ENCODE measurements around the gene PRR23E. TPM values are rescaled to one million over a fixed set of nuclear protein-coding genes. Genes with fewer than 3 reads are reported as not detected.

PRR23E gene
- total RNA-seq, 1 experiment from 2014 or later, result not detected

DNA sequence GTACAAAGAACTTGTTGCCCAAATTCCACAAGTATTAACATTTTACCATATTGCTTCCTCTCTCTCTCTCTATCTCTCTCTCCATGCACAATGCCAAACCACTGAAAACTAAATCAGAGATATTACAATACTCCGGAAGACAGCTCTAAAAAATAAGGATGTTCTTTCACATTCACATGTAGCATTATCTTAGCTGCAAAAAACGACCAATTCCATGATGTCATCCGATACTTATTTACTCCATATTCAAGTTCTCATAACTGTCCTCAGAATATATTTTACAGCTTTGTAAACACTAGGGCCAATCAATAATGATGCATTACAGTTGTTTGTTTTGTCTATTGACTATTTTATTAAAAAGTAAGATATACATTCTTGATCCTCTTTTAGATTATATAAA is 7.7 kb upstream of the PRR23E start:
- H3K27me3 Mint-ChIP-seq (ENCODE audit: insufficient read depth, unreplicated experiment), result peaks cover 5% of the 10 kb centered on the region
- no TSS peak for BruUV-seq (replicated peaks)
- no peaks in the 10 kb centered on the region for H3K36me3 Mint-ChIP-seq (ENCODE audit: insufficient read depth, unreplicated experiment)
- H3K27ac Mint-ChIP-seq (ENCODE audit: unreplicated experiment), result no peak overlapping the region
- Histone ChIP-seq H3K4me1 (no peaks in the 10 kb centered on the region), H3K9me3 (0 out of 2 replicates have a peak, but pooled peaks cover 3% of the 10 kb centered on the region), H3K27me3 (replicated peaks; ENCODE audit: control insufficient read depth, insufficient read depth, low read length) (no peaks in the 10 kb centered on the region), H3K36me3 (ENCODE audit: control insufficient read depth, insufficient read depth, low read length) (no peaks in the 10 kb centered on the region), H3K4me3 (ENCODE audit: low read depth, low read length) (no peak overlapping the region)
- H3K9me3 Mint-ChIP-seq (ENCODE audit: unreplicated experiment), result peaks cover 1% of the 10 kb centered on the region
- POLR2A ChIA-PET, result no interaction called here
- no peaks in the 10 kb centered on the region for H3K4me1 Mint-ChIP-seq (ENCODE audit: low read depth, unreplicated experiment)
- intact Hi-C loops (cut with micrococcal nuclease; ENCODE audit: unreplicated experiment), result no loop called here
- TF ChIP-seq, protein P1, sequence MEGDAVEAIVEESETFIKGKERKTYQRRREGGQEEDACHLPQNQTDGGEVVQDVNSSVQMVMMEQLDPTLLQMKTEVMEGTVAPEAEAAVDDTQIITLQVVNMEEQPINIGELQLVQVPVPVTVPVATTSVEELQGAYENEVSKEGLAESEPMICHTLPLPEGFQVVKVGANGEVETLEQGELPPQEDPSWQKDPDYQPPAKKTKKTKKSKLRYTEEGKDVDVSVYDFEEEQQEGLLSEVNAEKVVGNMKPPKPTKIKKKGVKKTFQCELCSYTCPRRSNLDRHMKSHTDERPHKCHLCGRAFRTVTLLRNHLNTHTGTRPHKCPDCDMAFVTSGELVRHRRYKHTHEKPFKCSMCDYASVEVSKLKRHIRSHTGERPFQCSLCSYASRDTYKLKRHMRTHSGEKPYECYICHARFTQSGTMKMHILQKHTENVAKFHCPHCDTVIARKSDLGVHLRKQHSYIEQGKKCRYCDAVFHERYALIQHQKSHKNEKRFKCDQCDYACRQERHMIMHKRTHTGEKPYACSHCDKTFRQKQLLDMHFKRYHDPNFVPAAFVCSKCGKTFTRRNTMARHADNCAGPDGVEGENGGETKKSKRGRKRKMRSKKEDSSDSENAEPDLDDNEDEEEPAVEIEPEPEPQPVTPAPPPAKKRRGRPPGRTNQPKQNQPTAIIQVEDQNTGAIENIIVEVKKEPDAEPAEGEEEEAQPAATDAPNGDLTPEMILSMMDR (IDR thresholded peaks at IDR 0.05; ENCODE audit: insufficient read depth in 1 of 2, low read depth in 1 of 2, low read length in 1 of 2, severe bottlenecking in 1 of 2, unreplicated experiment in 1 of 2), result no peak
- no peak overlapping the region for H3K4me3 Mint-ChIP-seq (ENCODE audit: unreplicated experiment)
- CTCF ChIA-PET, result no interaction called here
- no peak for DNase-seq

- BruUV-seq (replicated peaks), result no TSS peak
- Histone ChIP-seq H3K36me3 (ENCODE audit: control insufficient read depth, insufficient read depth, low read length) (no peaks in the 10 kb centered on the region), H3K9me3 (peaks cover 9% of the 10 kb centered on the region; the same call in 1 of the 2 replicates), H3K4me1 (no peaks in the 10 kb centered on the region), H3K27me3 (replicated peaks; ENCODE audit: control insufficient read depth, insufficient read depth, low read length) (no peaks in the 10 kb centered on the region), H3K4me3 (ENCODE audit: low read depth, low read length) (no peak overlapping the region)
- Mint-ChIP-seq H3K27ac (ENCODE audit: unreplicated experiment) (no peak overlapping the region), H3K27me3 (ENCODE audit: insufficient read depth, unreplicated experiment) (peaks cover 1% of the 10 kb centered on the region), H3K4me3 (ENCODE audit: unreplicated experiment) (no peak overlapping the region), H3K9me3 (ENCODE audit: unreplicated experiment) (no peaks in the 10 kb centered on the region), H3K36me3 (ENCODE audit: insufficient read depth, unreplicated experiment) (no peaks in the 10 kb centered on the region), H3K4me1 (ENCODE audit: low read depth, unreplicated experiment) (no peaks in the 10 kb centered on the region)
- POLR2A ChIA-PET, result no interaction called here
- DNase-seq, result no peak
- intact Hi-C loops (cut with micrococcal nuclease; ENCODE audit: unreplicated experiment), result no loop called here
- TF ChIP-seq, protein P1 (IDR thresholded peaks at IDR 0.05; ENCODE audit: insufficient read depth in 1 of 2, low read depth in 1 of 2, low read length in 1 of 2, severe bottlenecking in 1 of 2, unreplicated experiment in 1 of 2), result no peak
- CTCF ChIA-PET, result no interaction called here
Measured at GRCh38 chr3:127185962-127186674, 6.8 kb upstream of the PRR23E start.

GRCh38 chr3:127187316-127187715 is 5.6 kb upstream of the PRR23E start:
- no peaks in the 10 kb centered on the region for H3K4me1 Mint-ChIP-seq (ENCODE audit: low read depth, unreplicated experiment)
- intact Hi-C loops (cut with micrococcal nuclease; ENCODE audit: unreplicated experiment), result no loop called here
- Histone ChIP-seq H3K9me3 (peaks cover 13% of the 10 kb centered on the region; the same call in 1 of the 2 replicates), H3K4me1 (no peaks in the 10 kb centered on the region), H3K36me3 (ENCODE audit: control insufficient read depth, insufficient read depth, low read length) (no peaks in the 10 kb centered on the region), H3K4me3 (ENCODE audit: low read depth, low read length) (no peak overlapping the region), H3K27me3 (replicated peaks; ENCODE audit: control insufficient read depth, insufficient read depth, low read length) (no peaks in the 10 kb centered on the region)
- ChIA-PET CTCF (no interaction called here), POLR2A (no interaction called here)
- H3K36me3 Mint-ChIP-seq (ENCODE audit: insufficient read depth, unreplicated experiment), result no peaks in the 10 kb centered on the region
- no peak overlapping the region for H3K4me3 Mint-ChIP-seq (ENCODE audit: unreplicated experiment)
- TF ChIP-seq, protein P1 (IDR thresholded peaks at IDR 0.05; ENCODE audit: insufficient read depth in 1 of 2, low read depth in 1 of 2, low read length in 1 of 2, severe bottlenecking in 1 of 2, unreplicated experiment in 1 of 2), result no peak
- H3K27me3 Mint-ChIP-seq (ENCODE audit: insufficient read depth, unreplicated experiment), result no peaks in the 10 kb centered on the region
- no peaks in the 10 kb centered on the region for H3K9me3 Mint-ChIP-seq (ENCODE audit: unreplicated experiment)
- no peak overlapping the region for H3K27ac Mint-ChIP-seq (ENCODE audit: unreplicated experiment)
- no peak for DNase-seq
- BruUV-seq (replicated peaks), result no TSS peak
